Duodenal mucosa (tissue), 2 donors: Measurements from ENCODE around the gene SURF2.

ENCODE experiments used
- H3K27ac ChIP-seq: one replicate; pipeline ENCODE4 v1.7.0; 2013; ENCODE audit warnings: low read depth, low read length
- H3K27me3 ChIP-seq, 2 donors: one replicate each; pipeline ENCODE4 v1.7.0; 2013; ENCODE audit warnings: low read length in 2 of 2, control low read depth in 1 of 2; ENCODE audit not compliant: insufficient read depth in 2 of 2, control insufficient read depth in 1 of 2
- H3K36me3 ChIP-seq, 2 donors: one replicate each; pipeline ENCODE4 v1.7.0; 2013; ENCODE audit warnings: low read length in 2 of 2, control low read depth in 1 of 2; ENCODE audit not compliant: insufficient read depth in 2 of 2, control insufficient read depth in 1 of 2
- H3K4me1 ChIP-seq, 2 donors: one replicate each; pipeline ENCODE4 v1.7.0; 2013; ENCODE audit warnings: low read length in 2 of 2, control low read depth in 1 of 2; ENCODE audit not compliant: insufficient read depth in 2 of 2, control insufficient read depth in 1 of 2
- H3K4me3 ChIP-seq, 2 donors: one replicate each; pipeline ENCODE4 v1.7.0; 2013; ENCODE audit warnings: low read length in 2 of 2, low read depth in 1 of 2
- H3K9ac ChIP-seq, 2 donors: one replicate each; pipeline ENCODE4 v1.7.0; 2013; ENCODE audit warnings: low read length in 2 of 2, low read depth in 1 of 2
- H3K9me3 ChIP-seq, 2 donors: one replicate each; pipeline ENCODE4 v1.7.0; 2013; ENCODE audit warnings: low read length in 2 of 2, control low read depth in 1 of 2; ENCODE audit not compliant: control insufficient read depth in 1 of 2

Gene SURF2

GRCh38 chr9:133346021-133346785 is 10.1 kb upstream of the SURF2 start:
- no peaks in the 10 kb centered on the region for H3K9me3 ChIP-seq
- H3K36me3 ChIP-seq, result peaks cover 32 to 71% of the 10 kb centered on the region in 2 donors
- H3K27me3 ChIP-seq, result no peaks in the 10 kb centered on the region
- H3K9ac ChIP-seq, result peak overlapping the region; percentile 57 to 61
- no peak overlapping the region for H3K27ac ChIP-seq
- peaks cover 25 to 31% of the 10 kb centered on the region in 2 donors for H3K4me1 ChIP-seq
- peak overlapping the region; percentile 98 to 99 for H3K4me3 ChIP-seq

GRCh38 chr9:133347515-133347984 is 8.8 kb upstream of the SURF2 start:
- Histone ChIP-seq H3K9me3 (no peaks in the 10 kb centered on the region), H3K4me1 (peaks cover 25% of the 10 kb centered on the region in 2 donors), H3K36me3 (peaks cover 45 to 71% of the 10 kb centered on the region in 2 donors), H3K27ac (peak overlapping the region; percentile 96), H3K4me3 (peak overlapping the region; percentile 98 to 99), H3K9ac (peak overlapping the region; percentile 57 to 61), H3K27me3 (no peaks in the 10 kb centered on the region)

GRCh38 chr9:133347985-133348717 is 8.2 kb upstream of the SURF2 start, which contains the start of the genes MED22 and RPL7A:
Gene MED22 (minus strand): TSS chr9:133348131. CDS start chr9:133346662, 1,469 bp downstream.
Gene RPL7A (plus strand): TSS chr9:133348218. CDS start chr9:133348244, 26 bp downstream.
- peak within 1 kb of the TSS; percentile 98 to 99 for H3K4me3 ChIP-seq
- no peaks in the 10 kb centered on the region for H3K27me3 ChIP-seq
- H3K9me3 ChIP-seq, result no peaks in the 10 kb centered on the region
- H3K9ac ChIP-seq, result peak within 1 kb of the TSS; percentile 96 to 99
- peaks cover 51 to 71% of the 10 kb centered on the region in 2 donors for H3K36me3 ChIP-seq
- peak within 1 kb of the TSS; percentile 96 for H3K27ac ChIP-seq
- H3K4me1 ChIP-seq, result peaks cover 25% of the 10 kb centered on the region in 2 donors

- peaks cover 25% of the 10 kb centered on the region in 2 donors for H3K4me1 ChIP-seq
Observed at GRCh38 chr9:133348718-133349573, 7.4 kb upstream of the SURF2 start.

GRCh38 chr9:133349965-133350616 is 6.3 kb upstream of the SURF2 start:
- Histone ChIP-seq H3K27ac (no peak overlapping the region), H3K9me3 (no peaks in the 10 kb centered on the region), H3K4me1 (peaks cover 27 to 30% of the 10 kb centered on the region in 2 donors), H3K9ac (peak overlapping the region in 1 of 2 donors; percentile 96), H3K36me3 (peaks cover 34 to 60% of the 10 kb centered on the region in 2 donors), H3K27me3 (no peaks in the 10 kb centered on the region), H3K4me3 (no peak overlapping the region)

More at GRCh38 chr9:133348718-133349573, 7.4 kb upstream of the SURF2 start:
- no peaks in the 10 kb centered on the region for H3K9me3 ChIP-seq
- peak overlapping the region; percentile 96 to 99 for H3K9ac ChIP-seq
- no peak overlapping the region for H3K27ac ChIP-seq
- no peaks in the 10 kb centered on the region for H3K27me3 ChIP-seq
- H3K4me3 ChIP-seq, result peak overlapping the region; percentile 98 to 99
- H3K36me3 ChIP-seq, result peaks cover 43 to 65% of the 10 kb centered on the region in 2 donors

GRCh38 chr9:133351526-133351907 is 4.8 kb upstream of the SURF2 start:
- H3K9me3 ChIP-seq, result no peaks in the 10 kb centered on the region
- peaks cover 27 to 31% of the 10 kb centered on the region in 2 donors for H3K4me1 ChIP-seq
- no peaks in the 10 kb centered on the region for H3K27me3 ChIP-seq
- no peak overlapping the region for H3K27ac ChIP-seq
- no peak overlapping the region for H3K4me3 ChIP-seq
- H3K36me3 ChIP-seq, result peaks cover 34 to 50% of the 10 kb centered on the region in 2 donors
- no peak overlapping the region for H3K9ac ChIP-seq

- Histone ChIP-seq H3K4me1 (peaks cover 23 to 30% of the 10 kb centered on the region in 2 donors), H3K36me3 (peaks cover 34 to 50% of the 10 kb centered on the region in 2 donors), H3K4me3 (no peak overlapping the region), H3K27ac (no peak overlapping the region), H3K27me3 (no peaks in the 10 kb centered on the region), H3K9me3 (no peaks in the 10 kb centered on the region), H3K9ac (no peak overlapping the region)
Observed at GRCh38 chr9:133351908-133352634, 4.3 kb upstream of the SURF2 start.

- no peaks in the 10 kb centered on the region for H3K27me3 ChIP-seq
- H3K27ac ChIP-seq, result no peak overlapping the region
- H3K4me1 ChIP-seq, result peaks cover 31 to 37% of the 10 kb centered on the region in 2 donors
- H3K36me3 ChIP-seq, result peaks cover 35 to 52% of the 10 kb centered on the region in 2 donors
- no peak overlapping the region for H3K4me3 ChIP-seq
- no peak overlapping the region for H3K9ac ChIP-seq
- H3K9me3 ChIP-seq, result no peaks in the 10 kb centered on the region
Observed at GRCh38 chr9:133352635-133353340, 3.6 kb upstream of the SURF2 start.
